Measurements from ENCODE around the gene PHACTR4. TPM values are rescaled to one million over a fixed set of nuclear protein-coding genes. Genes with fewer than 3 reads are reported as not detected.
"Not testable (repeated sequence)": the region's sequence is repeated elsewhere in the genome, so short reads cannot be mapped to it uniquely, and the experiment has no call there.

Gene PHACTR4
- total RNA-seq, 2 experiments from 2014 or later: 20.3 to 20.9 TPM

GRCh38 chr1:28370239-28371009 is 884 bp downstream of the PHACTR4 start:
- ChIA-PET POLR2A (interaction anchor here (0.6 to 3.1 kb wide), 5 partner anchors 8 to 137 kb away, joined by 3 to 28 read pairs (median 3); partner anchors contain the start of genes MED18 and RCC1), CTCF (interaction anchor here (0.6 to 4.4 kb wide), 4 partner anchors 11 to 233 kb away, joined by 3 to 31 read pairs (median 10); no protein-coding TSS in a partner anchor)
- ATAC-seq: peak; percentile 25
- DNase-seq: peak; percentile 52
- peaks cover 8% of the 10 kb centered on the region for H3K36me3 Mint-ChIP-seq (ENCODE audit: low read depth)
- intact Hi-C loops (cut with micrococcal nuclease): no loop called here
- peak overlapping the region; percentile 94 for H3K27ac Mint-ChIP-seq
- no peaks in the 10 kb centered on the region for H3K27me3 Mint-ChIP-seq
- no peaks in the 10 kb centered on the region for H3K9me3 Mint-ChIP-seq
- TF ChIP-seq CTCF (IDR thresholded peaks at IDR 0.05): peak; percentile 49
- H3K4me3 Mint-ChIP-seq: peak overlapping the region; percentile 97
- H3K4me1 Mint-ChIP-seq (ENCODE audit: low read depth): peaks cover 37% of the 10 kb centered on the region

GRCh38 chr1:28371010-28371377 is 1.5 kb downstream of the PHACTR4 start:
- DNase-seq (no peak), ATAC-seq (no peak)
- peaks cover 35% of the 10 kb centered on the region for H3K4me1 Mint-ChIP-seq (ENCODE audit: low read depth)
- H3K9me3 Mint-ChIP-seq: no peaks in the 10 kb centered on the region
- CTCF ChIA-PET: interaction anchor here (0.6 to 4.4 kb wide), 2 partner anchors 11 to 232 kb away, joined by 3 to 31 read pairs; no protein-coding TSS in a partner anchor
- peak overlapping the region; percentile 97 for H3K4me3 Mint-ChIP-seq
- TF ChIP-seq CTCF (IDR thresholded peaks at IDR 0.05): no peak
- H3K27ac Mint-ChIP-seq: peak overlapping the region; percentile 30
- intact Hi-C loops (cut with micrococcal nuclease): no loop called here
- POLR2A ChIA-PET: interaction anchor here (0.6 to 3.1 kb wide), 2 partner anchors 8 to 136 kb away, joined by 3 to 28 read pairs; partner anchors contain the start of gene RCC1
- no peaks in the 10 kb centered on the region for H3K27me3 Mint-ChIP-seq
- H3K36me3 Mint-ChIP-seq (ENCODE audit: low read depth): peaks cover 8% of the 10 kb centered on the region

- H3K36me3 Mint-ChIP-seq (ENCODE audit: low read depth); POLR2A ChIA-PET; H3K9me3 Mint-ChIP-seq; H3K4me3 Mint-ChIP-seq; H3K27me3 Mint-ChIP-seq; ATAC-seq; DNase-seq; H3K27ac Mint-ChIP-seq; intact Hi-C loops (cut with micrococcal nuclease): not testable (repeated sequence)
- CTCF ChIA-PET: interaction anchor here (2.0 to 2.6 kb wide), 2 partner anchors 14 to 125 kb away, joined by 6 to 9 read pairs; no protein-coding TSS in a partner anchor
- peaks cover 32% of the 10 kb centered on the region for H3K4me1 Mint-ChIP-seq (ENCODE audit: low read depth)
Observed at GRCh38 chr1:28373450-28373849, 3.9 kb downstream of the PHACTR4 start.

GRCh38 chr1:28374297-28374696 is 4.8 kb downstream of the PHACTR4 start:
- H3K9me3 Mint-ChIP-seq: no peaks in the 10 kb centered on the region
- no peak for ATAC-seq
- H3K4me3 Mint-ChIP-seq: no peak overlapping the region
- intact Hi-C loops (cut with micrococcal nuclease): no loop called here
- ChIA-PET CTCF (interaction anchor here (2.0 to 2.6 kb wide), 2 partner anchors 14 to 126 kb away, joined by 6 to 9 read pairs; no protein-coding TSS in a partner anchor), POLR2A (interaction anchor here (1.1 kb wide), 1 partner anchor 125 kb away, joined by 3 read pairs; no protein-coding TSS in a partner anchor)
- DNase-seq: no peak
- no peaks in the 10 kb centered on the region for H3K27me3 Mint-ChIP-seq
- peaks cover 8% of the 10 kb centered on the region for H3K36me3 Mint-ChIP-seq (ENCODE audit: low read depth)
- no peak for TF ChIP-seq CTCF (IDR thresholded peaks at IDR 0.05)
- H3K27ac Mint-ChIP-seq: no peak overlapping the region
- peaks cover 29% of the 10 kb centered on the region for H3K4me1 Mint-ChIP-seq (ENCODE audit: low read depth)

GRCh38 chr1:28375598-28375997 is 6.1 kb downstream of the PHACTR4 start:
- H3K9me3 Mint-ChIP-seq; DNase-seq; intact Hi-C loops (cut with micrococcal nuclease); H3K27me3 Mint-ChIP-seq; ATAC-seq; H3K36me3 Mint-ChIP-seq (ENCODE audit: low read depth); H3K4me3 Mint-ChIP-seq; H3K27ac Mint-ChIP-seq: not testable (repeated sequence)
- POLR2A ChIA-PET: interaction anchor here (1.1 to 1.2 kb wide), 2 partner anchors 116 to 126 kb away, joined by 3 read pairs; partner anchors contain the start of gene SESN2
- peaks cover 27% of the 10 kb centered on the region for H3K4me1 Mint-ChIP-seq (ENCODE audit: low read depth)
- CTCF ChIA-PET: interaction anchor here (2.6 kb wide), 1 partner anchor 127 kb away, joined by 9 read pairs; no protein-coding TSS in a partner anchor

GRCh38 chr1:28376195-28376594 is 6.7 kb downstream of the PHACTR4 start:
- CTCF ChIA-PET: not testable (repeated sequence)

More at GRCh38 chr1:28376195-28376594, 6.7 kb downstream of the PHACTR4 start:
- H3K27ac Mint-ChIP-seq; H3K36me3 Mint-ChIP-seq (ENCODE audit: low read depth); intact Hi-C loops (cut with micrococcal nuclease); H3K9me3 Mint-ChIP-seq; H3K27me3 Mint-ChIP-seq; ATAC-seq; H3K4me3 Mint-ChIP-seq; DNase-seq; POLR2A ChIA-PET: not testable (repeated sequence)
- H3K4me1 Mint-ChIP-seq (ENCODE audit: low read depth): peaks cover 25% of the 10 kb centered on the region
